Activated naive CD4-positive, alpha-beta T cell treated with anti-CD3 and anti-CD28 coated beads, Interleukin-2, amount 50 U/mL, for 24 hours (primary cell): ENCODE results near the gene PSMB9.

ENCODE experiments used
- H3K27ac Mint-ChIP-seq: one replicate; pipeline ENCODE4 v1.8.0; 2021; ENCODE audit warnings: mild to moderate bottlenecking, mixed read lengths
- H3K27me3 Mint-ChIP-seq: one replicate; pipeline ENCODE4 v1.8.0; 2021; ENCODE audit warnings: mixed read lengths
- H3K36me3 Mint-ChIP-seq: one replicate; pipeline ENCODE4 v1.8.0; 2021; ENCODE audit warnings: mixed read lengths
- H3K4me1 Mint-ChIP-seq: one replicate; pipeline ENCODE4 v1.8.0; 2021; ENCODE audit warnings: mixed read lengths
- H3K4me3 Mint-ChIP-seq: one replicate; pipeline ENCODE4 v1.8.0; 2021; ENCODE audit warnings: mild to moderate bottlenecking, mixed read lengths
- H3K9me3 Mint-ChIP-seq: one replicate; pipeline ENCODE4 v1.8.0; 2021; ENCODE audit warnings: mixed read lengths

The PSMB9 gene

GRCh38 chr6:32895006-32895345 lies 41.0 kb downstream of the PSMB9 start:
- Mint-ChIP-seq H3K27ac (peak overlapping the region; percentile 68), H3K27me3 (no peaks in the 10 kb centered on the region), H3K9me3 (no peaks in the 10 kb centered on the region), H3K4me3 (peak overlapping the region; percentile 94), H3K4me1 (peaks cover 30% of the 10 kb centered on the region), H3K36me3 (peaks cover 2% of the 10 kb centered on the region)

GRCh38 chr6:32903952-32904351 lies 50.0 kb downstream of the PSMB9 start:
- no peaks in the 10 kb centered on the region for H3K9me3 Mint-ChIP-seq
- peaks cover 2% of the 10 kb centered on the region for H3K36me3 Mint-ChIP-seq
- H3K4me1 Mint-ChIP-seq, result no peaks in the 10 kb centered on the region
- H3K27ac Mint-ChIP-seq, result no peak overlapping the region
- H3K27me3 Mint-ChIP-seq, result peaks cover 2% of the 10 kb centered on the region
- H3K4me3 Mint-ChIP-seq, result no peak overlapping the region

- Mint-ChIP-seq H3K27ac (no peak overlapping the region), H3K4me3 (no peak overlapping the region), H3K36me3 (peaks cover 2% of the 10 kb centered on the region), H3K9me3 (no peaks in the 10 kb centered on the region), H3K4me1 (no peaks in the 10 kb centered on the region), H3K27me3 (peaks cover 2% of the 10 kb centered on the region)
These were observed 51.1 kb downstream of the PSMB9 start for GRCh38 chr6:32905078-32905477.

DNA sequence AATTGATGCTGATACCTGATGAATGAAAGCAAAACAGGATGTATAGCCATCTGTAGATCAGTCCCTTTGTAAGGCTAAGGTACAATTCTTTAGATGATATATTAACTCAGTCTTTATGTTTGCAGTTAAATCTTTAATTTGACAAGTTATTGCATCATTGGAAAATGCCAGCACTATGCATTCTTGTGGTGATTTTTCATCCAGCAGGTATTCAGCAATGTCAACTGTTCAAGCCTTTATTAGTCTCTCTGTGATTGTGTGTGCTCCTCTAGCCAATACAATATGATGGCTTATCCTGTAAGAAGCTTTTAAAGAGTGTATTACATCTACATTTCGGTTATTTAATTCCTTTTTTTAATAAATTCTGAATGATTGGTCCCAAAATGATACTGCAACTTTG lies 52.5 kb downstream of the PSMB9 start:
- Mint-ChIP-seq H3K9me3 (no peaks in the 10 kb centered on the region), H3K4me3 (no peak overlapping the region), H3K36me3 (no peaks in the 10 kb centered on the region), H3K27ac (no peak overlapping the region), H3K4me1 (no peaks in the 10 kb centered on the region), H3K27me3 (peaks cover 5% of the 10 kb centered on the region)

GRCh38 chr6:32908897-32909296 lies 54.9 kb downstream of the PSMB9 start:
- Mint-ChIP-seq H3K4me3 (no peak overlapping the region), H3K27ac (no peak overlapping the region), H3K27me3 (peaks cover 5% of the 10 kb centered on the region)

More at GRCh38 chr6:32908897-32909296, 54.9 kb downstream of the PSMB9 start:
- Mint-ChIP-seq H3K36me3 (no peaks in the 10 kb centered on the region), H3K9me3 (no peaks in the 10 kb centered on the region), H3K4me1 (no peaks in the 10 kb centered on the region)
